ENCODE data around the gene SGMS1.
A peak's percentile ranks its signal among the peaks of the same experiment; 100 is the strongest.
"Not testable (repeated sequence)": the region's sequence is repeated elsewhere in the genome, so short reads cannot be mapped to it uniquely, and the experiment has no call there.

SGMS1 gene

GRCh38 chr10:50431133-50431532 lies 192.6 kb downstream of the SGMS1 start:
- TF ChIP-seq CTCF (IDR thresholded peaks at IDR 0.05; ENCODE audit: low read depth, low read length, missing control alignments), result no peak
- DNase-seq (ENCODE audit: extremely low read depth, low read depth), result no peak
- no peak overlapping the region for H3K4me3 ChIP-seq (replicated peaks; ENCODE audit: low read depth, low read length)

- H3K4me3 ChIP-seq (replicated peaks; ENCODE audit: low read depth, low read length), result no peak overlapping the region
- no peak for TF ChIP-seq CTCF (IDR thresholded peaks at IDR 0.05; ENCODE audit: low read depth, low read length, missing control alignments)
- no peak for DNase-seq (ENCODE audit: extremely low read depth, low read depth)
Measured at GRCh38 chr10:50426485-50426884, 197.3 kb downstream of the SGMS1 start.

- not testable (repeated sequence) for DNase-seq (ENCODE audit: extremely low read depth, low read depth); H3K4me3 ChIP-seq (replicated peaks; ENCODE audit: low read depth, low read length)
Measured at GRCh38 chr10:50425215-50425614, 198.5 kb downstream of the SGMS1 start.

GRCh38 chr10:50423448-50423847 lies 200.3 kb downstream of the SGMS1 start:
- no peak for DNase-seq (ENCODE audit: extremely low read depth, low read depth)
- H3K4me3 ChIP-seq (replicated peaks; ENCODE audit: low read depth, low read length), result no peak overlapping the region
- TF ChIP-seq CTCF (IDR thresholded peaks at IDR 0.05; ENCODE audit: low read depth, low read length, missing control alignments), result no peak

GRCh38 chr10:50422259-50422658 lies 201.5 kb downstream of the SGMS1 start:
- no peak for TF ChIP-seq CTCF (IDR thresholded peaks at IDR 0.05; ENCODE audit: low read depth, low read length, missing control alignments)
- no peak overlapping the region for H3K4me3 ChIP-seq (replicated peaks; ENCODE audit: low read depth, low read length)
- DNase-seq (ENCODE audit: extremely low read depth, low read depth), result no peak

- H3K4me3 ChIP-seq (replicated peaks; ENCODE audit: low read depth, low read length), result no peak overlapping the region
- peak; percentile 71 for TF ChIP-seq CTCF (IDR thresholded peaks at IDR 0.05; ENCODE audit: low read depth, low read length, missing control alignments)
- DNase-seq (ENCODE audit: extremely low read depth, low read depth), result no peak
Measured at GRCh38 chr10:50421026-50421719, 202.6 kb downstream of the SGMS1 start.

- H3K4me3 ChIP-seq (replicated peaks; ENCODE audit: low read depth, low read length), result no peak overlapping the region
- no peak for TF ChIP-seq CTCF (IDR thresholded peaks at IDR 0.05; ENCODE audit: low read depth, low read length, missing control alignments)
- DNase-seq (ENCODE audit: extremely low read depth, low read depth), result no peak
Measured at GRCh38 chr10:50420196-50420595, 203.6 kb downstream of the SGMS1 start.

Data from HFF-Myc (cell line).